Effector memory CD8-positive, alpha-beta T cell (primary cell): ENCODE results near the gene CLRN1.

ENCODE experiments used
- ATAC-seq: fragments of 150-1000 bp; cut with Tn5 transposase; replicated peaks from 2 replicates; pipeline ENCODE4 v1.10.0; 2021; ENCODE audit warnings: mild to moderate bottlenecking, moderate library complexity
- DNase-seq, 3 experiments: peaks; one replicate each; pipeline ENCODE4 v3.0.0; 2021
- H3K27ac Mint-ChIP-seq, 2 donors: one replicate each; pipeline ENCODE4 v1.8.0; 2022; ENCODE audit warnings: mild to moderate bottlenecking in 2 of 2, mixed read lengths in 2 of 2, moderate library complexity in 2 of 2
- H3K27me3 Mint-ChIP-seq, 2 donors: one replicate each; pipeline ENCODE4 v1.8.0; 2022; ENCODE audit warnings: mixed read lengths in 2 of 2
- H3K36me3 Mint-ChIP-seq: one replicate; pipeline ENCODE4 v1.8.0; 2022; ENCODE audit warnings: mild to moderate bottlenecking, moderate library complexity, mixed read lengths; ENCODE audit not compliant: insufficient read depth
- H3K4me1 Mint-ChIP-seq, 2 donors: one replicate each; pipeline ENCODE4 v1.8.0; 2022; ENCODE audit warnings: low read depth in 2 of 2, mixed read lengths in 2 of 2
- H3K4me3 Mint-ChIP-seq, 2 donors: one replicate each; pipeline ENCODE4 v1.8.0; 2022; ENCODE audit warnings: mild to moderate bottlenecking in 2 of 2, mixed read lengths in 2 of 2, moderate library complexity in 2 of 2
- H3K9me3 Mint-ChIP-seq, 2 donors: one replicate each; pipeline ENCODE4 v1.8.0; 2022; ENCODE audit warnings: mixed read lengths in 2 of 2

The CLRN1 gene

GRCh38 chr3:150968341-150969035, 4.0 kb downstream of the CLRN1 start:
- no peak for DNase-seq
- H3K4me3 Mint-ChIP-seq = no peak overlapping the region
- peaks cover 3% of the 10 kb centered on the region for H3K36me3 Mint-ChIP-seq

GRCh38 chr3:150965436-150965835, 7.1 kb downstream of the CLRN1 start:
- Mint-ChIP-seq H3K36me3 (no peaks in the 10 kb centered on the region), H3K9me3 (no peaks in the 10 kb centered on the region), H3K4me3 (no peak overlapping the region), H3K27ac (no peak overlapping the region), H3K27me3 (peaks cover 36 to 48% of the 10 kb centered on the region in 2 donors), H3K4me1 (no peaks in the 10 kb centered on the region)
- ATAC-seq (no peak), DNase-seq (no peak)

More at GRCh38 chr3:150968341-150969035, 4.0 kb downstream of the CLRN1 start:
- ATAC-seq = no peak
- Mint-ChIP-seq H3K27ac (no peak overlapping the region), H3K4me1 (no peaks in the 10 kb centered on the region), H3K9me3 (no peaks in the 10 kb centered on the region), H3K27me3 (peaks cover 20 to 37% of the 10 kb centered on the region in 2 donors)

GRCh38 chr3:150961949-150962348, 10.6 kb downstream of the CLRN1 start:
- H3K27me3 Mint-ChIP-seq = peaks cover 59 to 76% of the 10 kb centered on the region in 2 donors
- H3K4me3 Mint-ChIP-seq = no peak overlapping the region
- ATAC-seq (no peak), DNase-seq (no peak)
- no peaks in the 10 kb centered on the region for H3K36me3 Mint-ChIP-seq
- H3K27ac Mint-ChIP-seq = no peak overlapping the region
- H3K4me1 Mint-ChIP-seq = no peaks in the 10 kb centered on the region
- H3K9me3 Mint-ChIP-seq = no peaks in the 10 kb centered on the region

GRCh38 chr3:150960708-150961684, 11.5 kb downstream of the CLRN1 start:
- ATAC-seq (no peak), DNase-seq (no peak)
- H3K9me3 Mint-ChIP-seq = no peaks in the 10 kb centered on the region
- peaks cover 57 to 78% of the 10 kb centered on the region in 2 donors for H3K27me3 Mint-ChIP-seq
- H3K4me1 Mint-ChIP-seq = no peaks in the 10 kb centered on the region
- no peak overlapping the region for H3K27ac Mint-ChIP-seq
- H3K36me3 Mint-ChIP-seq = no peaks in the 10 kb centered on the region
- no peak overlapping the region for H3K4me3 Mint-ChIP-seq

- Mint-ChIP-seq H3K36me3 (no peaks in the 10 kb centered on the region), H3K4me3 (no peak overlapping the region), H3K27me3 (peaks cover 57 to 71% of the 10 kb centered on the region in 2 donors), H3K27ac (no peak overlapping the region), H3K4me1 (no peaks in the 10 kb centered on the region), H3K9me3 (no peaks in the 10 kb centered on the region)
- DNase-seq (no peak), ATAC-seq (no peak)
Measured at GRCh38 chr3:150958683-150959082, 13.8 kb downstream of the CLRN1 start.

GRCh38 chr3:150956376-150956775, 16.2 kb downstream of the CLRN1 start:
- Mint-ChIP-seq H3K9me3 (no peaks in the 10 kb centered on the region), H3K36me3 (no peaks in the 10 kb centered on the region), H3K27me3 (peaks cover 37 to 50% of the 10 kb centered on the region in 2 donors), H3K4me1 (no peaks in the 10 kb centered on the region), H3K4me3 (no peak overlapping the region), H3K27ac (no peak overlapping the region)
- ATAC-seq (no peak), DNase-seq (no peak)

GRCh38 chr3:150951923-150952322, 20.6 kb downstream of the CLRN1 start:
- Mint-ChIP-seq H3K36me3 (no peaks in the 10 kb centered on the region), H3K4me3 (no peak overlapping the region), H3K4me1 (no peaks in the 10 kb centered on the region), H3K27ac (no peak overlapping the region), H3K9me3 (no peaks in the 10 kb centered on the region), H3K27me3 (peaks cover 31 to 42% of the 10 kb centered on the region in 2 donors)
- DNase-seq (no peak), ATAC-seq (no peak)

GRCh38 chr3:150945226-150946032, 27.1 kb downstream of the CLRN1 start:
- H3K27me3 Mint-ChIP-seq = peaks cover 55 to 62% of the 10 kb centered on the region in 2 donors
- no peak for DNase-seq
- no peak for ATAC-seq
- H3K4me1 Mint-ChIP-seq = no peaks in the 10 kb centered on the region
- no peak overlapping the region for H3K4me3 Mint-ChIP-seq
- no peaks in the 10 kb centered on the region for H3K36me3 Mint-ChIP-seq
- peak overlapping the region in 1 of 2 donors; percentile 27 for H3K27ac Mint-ChIP-seq
- H3K9me3 Mint-ChIP-seq = no peaks in the 10 kb centered on the region

- H3K36me3 Mint-ChIP-seq = no peaks in the 10 kb centered on the region
- DNase-seq (no peak), ATAC-seq (no peak)
- H3K9me3 Mint-ChIP-seq = no peaks in the 10 kb centered on the region
- no peaks in the 10 kb centered on the region for H3K4me1 Mint-ChIP-seq
- H3K4me3 Mint-ChIP-seq = no peak overlapping the region
- peaks cover 67% of the 10 kb centered on the region in 2 donors for H3K27me3 Mint-ChIP-seq
- H3K27ac Mint-ChIP-seq = no peak overlapping the region
Measured at GRCh38 chr3:150942221-150942620, 30.3 kb downstream of the CLRN1 start.

- DNase-seq = no peak
- Mint-ChIP-seq H3K27me3 (peaks cover 55 to 71% of the 10 kb centered on the region in 2 donors), H3K36me3 (no peaks in the 10 kb centered on the region), H3K9me3 (no peaks in the 10 kb centered on the region), H3K4me3 (no peak overlapping the region), H3K4me1 (no peaks in the 10 kb centered on the region), H3K27ac (no peak overlapping the region)
- no peak for ATAC-seq
Measured at GRCh38 chr3:150936693-150937092, 35.8 kb downstream of the CLRN1 start.

GRCh38 chr3:150933473-150933995, 39.0 kb downstream of the CLRN1 start:
- Mint-ChIP-seq H3K9me3 (no peaks in the 10 kb centered on the region), H3K36me3 (no peaks in the 10 kb centered on the region), H3K4me3 (no peak overlapping the region), H3K4me1 (no peaks in the 10 kb centered on the region), H3K27me3 (peaks cover 61 to 62% of the 10 kb centered on the region in 2 donors), H3K27ac (no peak overlapping the region)
- ATAC-seq (no peak), DNase-seq (no peak)

- Mint-ChIP-seq H3K9me3 (no peaks in the 10 kb centered on the region), H3K4me3 (no peak overlapping the region), H3K27me3 (peaks cover 47 to 55% of the 10 kb centered on the region in 2 donors), H3K36me3 (no peaks in the 10 kb centered on the region), H3K4me1 (no peaks in the 10 kb centered on the region), H3K27ac (no peak overlapping the region)
- DNase-seq = no peak
- ATAC-seq = no peak
Measured at GRCh38 chr3:150931745-150932144, 40.8 kb downstream of the CLRN1 start.

- H3K27me3 Mint-ChIP-seq = peaks cover 41 to 51% of the 10 kb centered on the region in 2 donors
- no peak overlapping the region for H3K4me3 Mint-ChIP-seq
- no peaks in the 10 kb centered on the region for H3K36me3 Mint-ChIP-seq
- no peaks in the 10 kb centered on the region for H3K9me3 Mint-ChIP-seq
- DNase-seq = no peak
- H3K4me1 Mint-ChIP-seq = peaks cover 0 to 1% of the 10 kb centered on the region in 2 donors
- no peak overlapping the region for H3K27ac Mint-ChIP-seq
- ATAC-seq = no peak
Measured at GRCh38 chr3:150930839-150931238, 41.7 kb downstream of the CLRN1 start.
